Measurements from ENCODE around the gene SEPTIN7.
"Not testable (repeated sequence)": the region's sequence is repeated elsewhere in the genome, so short reads cannot be mapped to it uniquely, and the experiment has no call there.

Gene SEPTIN7

DNA sequence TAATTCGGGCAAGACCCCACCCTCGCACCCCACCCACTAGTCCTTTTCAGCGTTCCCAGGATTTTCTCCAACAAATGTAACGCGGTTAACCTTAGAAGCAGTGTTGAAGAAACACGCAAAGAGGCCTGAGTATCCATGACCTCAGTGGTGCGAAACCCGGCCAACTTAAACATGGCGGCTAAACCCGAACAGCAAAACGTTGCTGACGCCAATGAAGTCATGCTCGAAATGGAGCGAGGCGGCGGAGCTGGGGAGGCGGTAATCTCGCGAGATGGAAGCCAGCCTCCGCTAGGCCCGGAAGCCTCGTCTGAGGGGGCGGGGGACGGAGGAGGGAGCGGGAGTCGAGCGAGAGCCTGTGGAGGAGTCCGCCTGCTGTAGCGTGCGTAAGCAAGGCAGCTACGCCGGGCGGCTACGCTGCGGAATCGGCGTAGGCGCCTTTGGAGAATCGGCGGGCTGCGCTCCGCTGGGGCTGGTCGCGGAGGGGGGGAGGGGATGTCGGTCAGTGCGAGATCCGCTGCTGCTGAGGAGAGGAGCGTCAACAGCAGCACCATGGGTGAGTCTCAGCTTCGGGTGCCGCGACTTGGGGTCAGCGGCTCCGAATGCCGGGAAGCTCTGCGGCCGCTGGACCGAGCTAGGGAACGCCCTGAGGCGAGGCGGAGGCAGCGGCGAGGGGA, at the start of gene SEPTIN7:
TSS of gene SEPTIN7 (plus strand) at position 340 of the 674 bp plus-strand sequence. CDS start at position 493, 153 bp downstream.
- TF ChIP-seq, protein P1, sequence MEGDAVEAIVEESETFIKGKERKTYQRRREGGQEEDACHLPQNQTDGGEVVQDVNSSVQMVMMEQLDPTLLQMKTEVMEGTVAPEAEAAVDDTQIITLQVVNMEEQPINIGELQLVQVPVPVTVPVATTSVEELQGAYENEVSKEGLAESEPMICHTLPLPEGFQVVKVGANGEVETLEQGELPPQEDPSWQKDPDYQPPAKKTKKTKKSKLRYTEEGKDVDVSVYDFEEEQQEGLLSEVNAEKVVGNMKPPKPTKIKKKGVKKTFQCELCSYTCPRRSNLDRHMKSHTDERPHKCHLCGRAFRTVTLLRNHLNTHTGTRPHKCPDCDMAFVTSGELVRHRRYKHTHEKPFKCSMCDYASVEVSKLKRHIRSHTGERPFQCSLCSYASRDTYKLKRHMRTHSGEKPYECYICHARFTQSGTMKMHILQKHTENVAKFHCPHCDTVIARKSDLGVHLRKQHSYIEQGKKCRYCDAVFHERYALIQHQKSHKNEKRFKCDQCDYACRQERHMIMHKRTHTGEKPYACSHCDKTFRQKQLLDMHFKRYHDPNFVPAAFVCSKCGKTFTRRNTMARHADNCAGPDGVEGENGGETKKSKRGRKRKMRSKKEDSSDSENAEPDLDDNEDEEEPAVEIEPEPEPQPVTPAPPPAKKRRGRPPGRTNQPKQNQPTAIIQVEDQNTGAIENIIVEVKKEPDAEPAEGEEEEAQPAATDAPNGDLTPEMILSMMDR (IDR thresholded peaks at IDR 0.05; ENCODE audit: insufficient read depth, low read length, poor library complexity, severe bottlenecking) = no peak
- Histone ChIP-seq H3K27me3 (replicated peaks; ENCODE audit: control insufficient read depth, insufficient read depth, low read length) (no peaks in the 10 kb centered on the region), H3K36me3 (ENCODE audit: control insufficient read depth, insufficient read depth, low read length) (no peaks in the 10 kb centered on the region), H3K4me3 (replicated peaks; ENCODE audit: low read depth, low read length) (peak within 1 kb of the TSS; percentile 96)
- peak; percentile 99 for DNase-seq (ENCODE audit: extremely low read depth, insufficient read length)

GRCh38 chr7:35752742-35753141, 48.1 kb upstream of the SEPTIN7 start:
- Histone ChIP-seq H3K4me3 (replicated peaks; ENCODE audit: low read depth, low read length) (no peak overlapping the region), H3K27me3 (replicated peaks; ENCODE audit: control insufficient read depth, insufficient read depth, low read length) (no peaks in the 10 kb centered on the region), H3K36me3 (ENCODE audit: control insufficient read depth, insufficient read depth, low read length) (no peaks in the 10 kb centered on the region)
- no peak for DNase-seq (ENCODE audit: extremely low read depth, insufficient read length)
- TF ChIP-seq, protein P1 (IDR thresholded peaks at IDR 0.05; ENCODE audit: insufficient read depth, low read length, poor library complexity, severe bottlenecking) = no peak

- Histone ChIP-seq H3K4me3 (replicated peaks; ENCODE audit: low read depth, low read length) (no peak overlapping the region), H3K27me3 (replicated peaks; ENCODE audit: control insufficient read depth, insufficient read depth, low read length) (no peaks in the 10 kb centered on the region), H3K36me3 (ENCODE audit: control insufficient read depth, insufficient read depth, low read length) (no peaks in the 10 kb centered on the region)
- TF ChIP-seq, protein P1 (IDR thresholded peaks at IDR 0.05; ENCODE audit: insufficient read depth, low read length, poor library complexity, severe bottlenecking) = no peak
- DNase-seq (ENCODE audit: extremely low read depth, insufficient read length) = no peak
Observed at GRCh38 chr7:35753761-35754603, 46.9 kb upstream of the SEPTIN7 start.

DNA sequence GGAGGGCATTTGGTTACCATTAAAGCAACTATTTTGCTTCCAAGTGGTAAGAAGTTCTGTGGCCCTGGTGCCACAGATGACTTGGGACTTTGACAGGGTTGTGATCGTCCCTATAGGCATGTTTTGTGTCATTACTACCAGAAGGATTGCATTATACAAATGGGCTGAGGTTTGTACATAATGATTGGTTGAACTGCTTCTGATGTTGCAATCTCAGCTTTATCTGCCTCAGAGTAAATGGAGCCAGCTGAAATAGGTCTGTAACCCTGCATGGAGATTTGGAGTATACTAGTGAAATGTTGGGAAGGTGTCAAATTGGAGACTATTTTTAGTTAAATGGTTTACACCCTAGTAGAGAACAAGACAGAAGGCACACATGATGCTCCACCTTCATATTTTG, 46.1 kb upstream of the SEPTIN7 start:
- DNase-seq (ENCODE audit: extremely low read depth, insufficient read length) = no peak

DNA sequence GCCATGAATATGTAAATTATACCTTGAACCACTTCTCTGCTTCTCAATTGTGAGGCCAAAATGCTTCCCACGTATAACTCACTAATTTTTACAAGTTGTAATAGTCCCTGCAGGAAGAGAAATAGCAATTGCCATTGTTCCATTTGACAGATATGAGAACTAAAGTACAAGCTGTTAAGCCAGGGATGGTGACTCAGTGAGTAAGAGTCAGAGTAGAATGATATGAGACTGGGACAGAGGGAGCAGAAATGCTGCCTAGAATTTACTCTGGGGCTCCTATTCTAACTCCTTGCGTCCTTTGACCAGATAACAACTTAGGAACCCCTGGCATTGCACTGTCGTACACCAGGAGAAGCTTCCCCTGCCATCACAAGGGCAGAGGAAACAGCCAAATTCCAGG, 45.1 kb upstream of the SEPTIN7 start:
- no peak overlapping the region for H3K4me3 ChIP-seq (replicated peaks; ENCODE audit: low read depth, low read length)
- DNase-seq (ENCODE audit: extremely low read depth, insufficient read length) = no peak
- TF ChIP-seq, protein P1 (IDR thresholded peaks at IDR 0.05; ENCODE audit: insufficient read depth, low read length, poor library complexity, severe bottlenecking) = no peak
- no peaks in the 10 kb centered on the region for H3K27me3 ChIP-seq (replicated peaks; ENCODE audit: control insufficient read depth, insufficient read depth, low read length)
- no peaks in the 10 kb centered on the region for H3K36me3 ChIP-seq (ENCODE audit: control insufficient read depth, insufficient read depth, low read length)

More for the DNA sequence above, 46.1 kb upstream of the SEPTIN7 start:
- Histone ChIP-seq H3K27me3 (replicated peaks; ENCODE audit: control insufficient read depth, insufficient read depth, low read length) (no peaks in the 10 kb centered on the region), H3K36me3 (ENCODE audit: control insufficient read depth, insufficient read depth, low read length) (no peaks in the 10 kb centered on the region), H3K4me3 (replicated peaks; ENCODE audit: low read depth, low read length) (no peak overlapping the region)
- TF ChIP-seq, protein P1 (IDR thresholded peaks at IDR 0.05; ENCODE audit: insufficient read depth, low read length, poor library complexity, severe bottlenecking) = no peak

- not testable (repeated sequence) for H3K4me3 ChIP-seq (replicated peaks; ENCODE audit: low read depth, low read length); H3K27me3 ChIP-seq (replicated peaks; ENCODE audit: control insufficient read depth, insufficient read depth, low read length); H3K36me3 ChIP-seq (ENCODE audit: control insufficient read depth, insufficient read depth, low read length); DNase-seq (ENCODE audit: extremely low read depth, insufficient read length)
Observed at GRCh38 chr7:35756453-35756852, 44.4 kb upstream of the SEPTIN7 start.

Data from GM06990 (cell line).